H9 (cell line): ENCODE results near the gene ZFR2. TPM values are rescaled to one million over a fixed set of nuclear protein-coding genes. Genes with fewer than 3 reads are reported as not detected.

Experiments used
- DNase-seq: peaks from one replicate; pipeline ENCODE4 v3.0.0-alpha.2; 2017
- H2AFZ ChIP-seq: one replicate; pipeline ENCODE4 v1.6.1; 2013; ENCODE audit warnings: mild to moderate bottlenecking, low read length, control low read depth, moderate library complexity
- H2AK5ac ChIP-seq: 2 replicates; pipeline ENCODE4 v1.6.1; 2013; ENCODE audit warnings: low read length, control low read depth, mixed read lengths; ENCODE audit not compliant: insufficient read length
- H2BK120ac ChIP-seq: one replicate; pipeline ENCODE4 v1.6.1; 2013; ENCODE audit warnings: low read depth, mild to moderate bottlenecking, low read length, control low read depth, inconsistent platforms; ENCODE audit not compliant: poor library complexity, severe bottlenecking
- H2BK12ac ChIP-seq: 2 replicates; pipeline ENCODE4 v1.6.1; 2013; ENCODE audit warnings: low read length, control low read depth, mixed read lengths, low read depth; ENCODE audit not compliant: insufficient read length
- H2BK15ac ChIP-seq: 2 replicates; pipeline ENCODE4 v1.6.1; 2013; ENCODE audit warnings: low read depth, low read length, control low read depth
- H2BK20ac ChIP-seq: one replicate; pipeline ENCODE4 v1.6.1; 2013; ENCODE audit warnings: low read depth, mild to moderate bottlenecking, low read length, control low read depth, inconsistent platforms; ENCODE audit not compliant: poor library complexity, severe bottlenecking
- H2BK5ac ChIP-seq: 2 replicates; pipeline ENCODE4 v1.6.1; 2013; ENCODE audit warnings: low read length, control low read depth, mixed read lengths; ENCODE audit not compliant: insufficient read length
- H3K14ac ChIP-seq: 2 replicates; pipeline ENCODE4 v1.6.1; 2013; ENCODE audit warnings: low read length, control low read depth; ENCODE audit not compliant: insufficient read depth
- H3K18ac ChIP-seq: 2 replicates; pipeline ENCODE4 v1.6.1; 2013; ENCODE audit warnings: low read depth, mild to moderate bottlenecking, mixed read lengths, low read length, control low read depth; ENCODE audit not compliant: insufficient read length
- H3K23ac ChIP-seq: 2 replicates; pipeline ENCODE4 v1.6.1; 2013; ENCODE audit warnings: low read length, control low read depth, mixed read lengths, low read depth; ENCODE audit not compliant: insufficient read length
- H3K23me2 ChIP-seq: 2 replicates; pipeline ENCODE4 v1.6.1; 2013; ENCODE audit warnings: low read depth, mild to moderate bottlenecking, mixed read lengths, low read length, control low read depth; ENCODE audit not compliant: insufficient read length, poor library complexity, severe bottlenecking
- H3K27ac ChIP-seq: 2 replicates; pipeline ENCODE4 v1.5.1; 2013; ENCODE audit warnings: low read length, control low read depth, mixed read lengths, low read depth; ENCODE audit not compliant: insufficient read length
- H3K27me3 ChIP-seq: 2 replicates; pipeline ENCODE4 v1.6.1; 2013; ENCODE audit warnings: low read length, control low read depth, inconsistent platforms; ENCODE audit not compliant: insufficient read depth
- H3K4ac ChIP-seq: 2 replicates; pipeline ENCODE4 v1.6.1; 2013; ENCODE audit warnings: low read depth, mild to moderate bottlenecking, control low read depth, inconsistent platforms, low read length, moderate library complexity
- H3K4me1 ChIP-seq: 2 replicates; pipeline ENCODE4 v1.6.1; 2013; ENCODE audit warnings: low read length, control low read depth, inconsistent platforms; ENCODE audit not compliant: insufficient read depth
- H3K4me2 ChIP-seq: 2 replicates; pipeline ENCODE4 v1.6.1; 2013; ENCODE audit warnings: low read length, control low read depth, mixed read lengths; ENCODE audit not compliant: insufficient read length, insufficient read depth
- H3K56ac ChIP-seq: 2 replicates; pipeline ENCODE4 v1.6.1; 2013; ENCODE audit warnings: low read depth, mild to moderate bottlenecking, mixed read lengths, low read length, control low read depth; ENCODE audit not compliant: insufficient read length
- H3K79me1 ChIP-seq: 2 replicates; pipeline ENCODE4 v1.6.1; 2013; ENCODE audit warnings: low read depth, mild to moderate bottlenecking, moderate library complexity, low read length, control low read depth, inconsistent platforms; ENCODE audit not compliant: insufficient read depth, poor library complexity, severe bottlenecking
- H3K79me2 ChIP-seq: 2 replicates; pipeline ENCODE4 v1.6.1; 2013; ENCODE audit warnings: low read length, control low read depth, inconsistent platforms; ENCODE audit not compliant: insufficient read depth
- H3K9ac ChIP-seq: 2 replicates; pipeline ENCODE4 v1.6.1; 2013; ENCODE audit warnings: low read length, control low read depth, mixed read lengths; ENCODE audit not compliant: insufficient read length; ENCODE audit errors: extremely low read depth
- H3K9me3 ChIP-seq: one replicate; pipeline ENCODE4 v1.6.1; 2013; ENCODE audit warnings: low read depth, low read length, inconsistent platforms; ENCODE audit not compliant: control insufficient read depth
- H3T11ph ChIP-seq: one replicate; pipeline ENCODE4 v1.6.1; 2013; ENCODE audit warnings: mild to moderate bottlenecking, low read length, control low read depth, inconsistent platforms
- H4K20me1 ChIP-seq: one replicate; pipeline ENCODE4 v1.6.1; 2013; ENCODE audit not compliant: control insufficient read depth, insufficient read length, insufficient read depth
- H4K5ac ChIP-seq: 2 replicates; pipeline ENCODE4 v1.6.1; 2013; ENCODE audit warnings: low read depth, mild to moderate bottlenecking, mixed read lengths, low read length, control low read depth; ENCODE audit not compliant: insufficient read length
- H4K8ac ChIP-seq: replicated peaks from 2 replicates; pipeline ENCODE4 v1.6.1; 2013; ENCODE audit warnings: low read length, control low read depth, mixed read lengths, low read depth; ENCODE audit not compliant: insufficient read length
- H4K91ac ChIP-seq: 2 replicates; pipeline ENCODE4 v1.6.1; 2013; ENCODE audit warnings: low read depth, mild to moderate bottlenecking, moderate library complexity, mixed read lengths, low read length, control low read depth; ENCODE audit not compliant: insufficient read length
- H3K27ac Mint-ChIP-seq, 3 experiments: 2 replicates in 2 of 3; 3 replicates in 1 of 3; pipeline ENCODE4 v1.8.0; 2020 to 2021; ENCODE audit warnings: mixed read lengths in 3 of 3, mild to moderate bottlenecking in 1 of 3, moderate library complexity in 1 of 3
- H3K27me3 Mint-ChIP-seq: 2 replicates; pipeline ENCODE4 v1.8.0; 2021; ENCODE audit warnings: low read depth, mild to moderate bottlenecking, moderate library complexity, mixed read lengths
- H3K36me3 Mint-ChIP-seq, 3 experiments: 2 replicates in 2 of 3; 3 replicates in 1 of 3; pipeline ENCODE4 v1.8.0; 2020 to 2021; ENCODE audit warnings: low read depth in 3 of 3, mixed read lengths in 3 of 3; ENCODE audit not compliant: insufficient read depth in 1 of 3
- H3K4me1 Mint-ChIP-seq, 2 experiments: 2 replicates each; pipeline ENCODE4 v1.8.0; 2020; ENCODE audit warnings: mixed read lengths in 2 of 2
- H3K4me3 Mint-ChIP-seq, 2 experiments: 2 replicates in 1 of 2; 3 replicates in 1 of 2; pipeline ENCODE4 v1.8.0; 2020 to 2021; ENCODE audit warnings: mild to moderate bottlenecking in 2 of 2, mixed read lengths in 2 of 2, moderate library complexity in 1 of 2
- H3K9me3 Mint-ChIP-seq, 2 experiments: 2 replicates in 1 of 2; 3 replicates in 1 of 2; pipeline ENCODE4 v1.8.0; 2020; ENCODE audit warnings: mild to moderate bottlenecking in 2 of 2, mixed read lengths in 2 of 2, moderate library complexity in 1 of 2
- WGBS: extraction: QIAGEN DNeasy Blood & Tissue Kit; methylation state at CpG from one replicate; pipeline ENCODE4 v1.1.7; 2013; ENCODE audit warnings: missing lambda C conversion rate, low lambda C conversion rate, mixed read lengths; ENCODE audit not compliant: insufficient read length; ENCODE audit errors: extremely low coverage; 5-methylcytosine and 5-hydroxymethylcytosine counted together
- total RNA-seq: library from RNA; stranded (reverse); gene quantifications from 2 replicates; pipeline ENCODE4 v1.2.1, GENCODE V29; 2021
- TF ChIP-seq, protein P1 (sequence below): fragments of 200-600 bp; sonication (generic); conservative IDR thresholded peaks from 3 replicates; pipeline ENCODE4 v1.8.0; 2021; ENCODE audit warnings: antibody characterized with exemption, mild to moderate bottlenecking

ZFR2 gene
- total RNA-seq, 1 experiment from 2014 or later: 18.3 TPM

GRCh38 chr19:3821156-3821555 lies 47.7 kb downstream of the ZFR2 start:
- H2BK120ac ChIP-seq: no peak overlapping the region
- TF ChIP-seq, protein P1, sequence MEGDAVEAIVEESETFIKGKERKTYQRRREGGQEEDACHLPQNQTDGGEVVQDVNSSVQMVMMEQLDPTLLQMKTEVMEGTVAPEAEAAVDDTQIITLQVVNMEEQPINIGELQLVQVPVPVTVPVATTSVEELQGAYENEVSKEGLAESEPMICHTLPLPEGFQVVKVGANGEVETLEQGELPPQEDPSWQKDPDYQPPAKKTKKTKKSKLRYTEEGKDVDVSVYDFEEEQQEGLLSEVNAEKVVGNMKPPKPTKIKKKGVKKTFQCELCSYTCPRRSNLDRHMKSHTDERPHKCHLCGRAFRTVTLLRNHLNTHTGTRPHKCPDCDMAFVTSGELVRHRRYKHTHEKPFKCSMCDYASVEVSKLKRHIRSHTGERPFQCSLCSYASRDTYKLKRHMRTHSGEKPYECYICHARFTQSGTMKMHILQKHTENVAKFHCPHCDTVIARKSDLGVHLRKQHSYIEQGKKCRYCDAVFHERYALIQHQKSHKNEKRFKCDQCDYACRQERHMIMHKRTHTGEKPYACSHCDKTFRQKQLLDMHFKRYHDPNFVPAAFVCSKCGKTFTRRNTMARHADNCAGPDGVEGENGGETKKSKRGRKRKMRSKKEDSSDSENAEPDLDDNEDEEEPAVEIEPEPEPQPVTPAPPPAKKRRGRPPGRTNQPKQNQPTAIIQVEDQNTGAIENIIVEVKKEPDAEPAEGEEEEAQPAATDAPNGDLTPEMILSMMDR: no peak
- H3K23me2 ChIP-seq: no peaks in the 10 kb centered on the region
- no peak overlapping the region for H3K14ac ChIP-seq
- H2AK5ac ChIP-seq: no peak overlapping the region
- no peaks in the 10 kb centered on the region for H3K79me2 ChIP-seq
- H3K27ac Mint-ChIP-seq: no peak overlapping the region
- no peaks in the 10 kb centered on the region; a peak in 1 of 4 replicates for H3K4me1 Mint-ChIP-seq
- H3K4me2 ChIP-seq: no peak overlapping the region
- H2BK12ac ChIP-seq: no peak overlapping the region
- H3K4ac ChIP-seq: no peak overlapping the region
- H3K27me3 ChIP-seq: no peaks in the 10 kb centered on the region
- H3T11ph ChIP-seq: no peak overlapping the region
- no peaks in the 10 kb centered on the region for H3K9me3 ChIP-seq
- H2AFZ ChIP-seq: no peak overlapping the region
- H3K9ac ChIP-seq: no peak overlapping the region
- no peak overlapping the region for H2BK15ac ChIP-seq
- peaks cover 23% of the 10 kb centered on the region for H3K27me3 Mint-ChIP-seq
- H3K18ac ChIP-seq: no peak overlapping the region
- no peaks in the 10 kb centered on the region for H4K20me1 ChIP-seq
- H2BK20ac ChIP-seq: no peak overlapping the region
- no peaks in the 10 kb centered on the region for H3K9me3 Mint-ChIP-seq
- H4K91ac ChIP-seq: no peak overlapping the region
- H3K79me1 ChIP-seq: no peaks in the 10 kb centered on the region
- H2BK5ac ChIP-seq: no peak overlapping the region
- H3K4me1 ChIP-seq: no peaks in the 10 kb centered on the region
- H3K27ac ChIP-seq: no peak overlapping the region
- DNase-seq: no peak
- no peak overlapping the region for H3K56ac ChIP-seq
- H4K5ac ChIP-seq: no peak overlapping the region
- H3K23ac ChIP-seq: no peak overlapping the region
- H3K4me3 Mint-ChIP-seq: no peak overlapping the region
- WGBS: no CpG with 5 or more reads among the region's 23 CpGs
- no peaks in the 10 kb centered on the region for H3K36me3 Mint-ChIP-seq
- no peak overlapping the region for H4K8ac ChIP-seq
